Activated CD4-positive, alpha-beta T cell treated with anti-CD3 and anti-CD28 coated beads for 48 hours (primary cell): Measurements from ENCODE around the gene ARNT2.
"Not testable (repeated sequence)": the region's sequence is repeated elsewhere in the genome, so short reads cannot be mapped to it uniquely, and the experiment has no call there.

Experiments used
- DNase-seq: peaks from one replicate; pipeline ENCODE4 v3.0.0-alpha.2; 2020

Gene ARNT2

DNA sequence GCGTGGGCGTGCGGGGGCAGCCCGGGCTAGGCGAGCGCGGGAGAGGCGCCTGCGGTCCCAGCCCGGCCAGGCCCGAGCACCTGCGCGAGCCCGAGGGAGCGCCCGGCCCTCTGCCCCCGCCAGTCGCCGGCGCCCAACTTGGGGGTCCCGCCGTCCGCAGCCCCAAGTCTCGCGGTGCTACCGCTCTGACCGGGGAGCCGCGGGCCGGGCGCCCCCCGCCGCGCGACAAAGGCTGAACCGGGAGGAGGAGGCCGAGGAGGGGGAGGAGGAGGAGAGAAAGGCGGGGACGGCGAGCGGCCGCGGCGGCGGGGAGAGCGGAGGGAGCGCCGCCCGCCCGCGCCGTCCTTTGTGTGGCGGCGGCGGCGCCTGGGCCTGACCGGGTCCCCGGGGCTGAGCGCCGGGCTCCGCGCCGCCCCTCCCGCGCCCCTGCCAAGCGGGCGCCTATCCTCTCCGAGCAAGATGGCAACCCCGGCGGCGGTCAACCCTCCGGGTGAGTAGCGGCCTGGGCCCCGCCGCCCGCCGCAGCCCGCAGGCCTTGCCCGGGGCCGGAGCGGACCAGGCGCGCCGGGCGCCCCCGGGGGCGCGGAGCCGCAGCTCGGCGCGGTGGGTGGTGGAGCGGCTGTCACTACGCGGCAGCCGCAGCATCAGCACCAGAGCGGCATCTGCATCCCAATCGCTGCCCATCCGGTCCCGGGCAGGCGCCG, at the start of gene ARNT2:
ARNT2 (plus strand) TSS at position 326 of the 704 bp plus-strand sequence; CDS start at position 460, 134 bp downstream.
- no peak for DNase-seq

DNA sequence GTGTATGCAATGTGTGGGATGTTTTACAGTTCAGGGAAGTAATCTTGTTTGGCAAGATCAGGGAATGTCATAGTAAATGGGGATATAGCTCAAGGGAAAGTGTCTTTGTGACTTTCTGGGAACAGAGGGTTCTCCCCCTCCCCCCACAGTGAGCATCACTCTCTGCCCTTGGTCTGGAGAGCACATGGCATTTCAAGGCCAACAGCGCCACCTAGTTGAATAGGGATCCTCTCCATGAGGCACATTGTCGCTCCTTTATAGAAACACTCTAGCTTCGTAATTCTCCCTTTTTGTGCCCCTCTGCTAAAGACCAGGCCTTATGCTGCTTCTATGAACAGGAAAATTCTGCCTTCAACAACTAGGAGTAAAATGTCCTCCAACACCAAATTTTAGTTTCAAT, 37.1 kb upstream of the ARNT2 start:
- DNase-seq = peak; percentile 23

- no peak for DNase-seq
Observed at GRCh38 chr15:80367661-80368060, 36.5 kb upstream of the ARNT2 start.

DNA sequence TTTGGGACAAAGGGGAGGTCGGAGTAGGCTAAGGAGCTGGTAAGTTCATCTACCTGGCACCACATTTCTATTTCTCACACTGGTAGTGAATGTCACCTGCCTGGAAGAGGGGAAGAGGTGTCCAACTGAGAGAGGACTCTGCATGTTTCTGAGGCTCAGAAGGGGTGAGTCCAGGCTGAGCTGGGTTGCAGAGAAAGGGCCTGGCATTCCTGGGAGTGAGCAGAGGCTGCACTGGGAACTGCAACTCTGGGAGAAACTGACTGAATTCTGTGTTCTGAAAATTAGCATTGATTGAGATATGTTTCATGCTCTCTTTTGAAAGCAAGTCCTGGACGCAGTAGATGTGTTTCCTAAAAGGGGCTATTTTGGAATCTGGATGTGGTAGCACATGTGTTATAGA, 32.3 kb upstream of the ARNT2 start:
- no peak for DNase-seq

GRCh38 chr15:80374441-80374840, 29.7 kb upstream of the ARNT2 start:
- DNase-seq = no peak

DNA sequence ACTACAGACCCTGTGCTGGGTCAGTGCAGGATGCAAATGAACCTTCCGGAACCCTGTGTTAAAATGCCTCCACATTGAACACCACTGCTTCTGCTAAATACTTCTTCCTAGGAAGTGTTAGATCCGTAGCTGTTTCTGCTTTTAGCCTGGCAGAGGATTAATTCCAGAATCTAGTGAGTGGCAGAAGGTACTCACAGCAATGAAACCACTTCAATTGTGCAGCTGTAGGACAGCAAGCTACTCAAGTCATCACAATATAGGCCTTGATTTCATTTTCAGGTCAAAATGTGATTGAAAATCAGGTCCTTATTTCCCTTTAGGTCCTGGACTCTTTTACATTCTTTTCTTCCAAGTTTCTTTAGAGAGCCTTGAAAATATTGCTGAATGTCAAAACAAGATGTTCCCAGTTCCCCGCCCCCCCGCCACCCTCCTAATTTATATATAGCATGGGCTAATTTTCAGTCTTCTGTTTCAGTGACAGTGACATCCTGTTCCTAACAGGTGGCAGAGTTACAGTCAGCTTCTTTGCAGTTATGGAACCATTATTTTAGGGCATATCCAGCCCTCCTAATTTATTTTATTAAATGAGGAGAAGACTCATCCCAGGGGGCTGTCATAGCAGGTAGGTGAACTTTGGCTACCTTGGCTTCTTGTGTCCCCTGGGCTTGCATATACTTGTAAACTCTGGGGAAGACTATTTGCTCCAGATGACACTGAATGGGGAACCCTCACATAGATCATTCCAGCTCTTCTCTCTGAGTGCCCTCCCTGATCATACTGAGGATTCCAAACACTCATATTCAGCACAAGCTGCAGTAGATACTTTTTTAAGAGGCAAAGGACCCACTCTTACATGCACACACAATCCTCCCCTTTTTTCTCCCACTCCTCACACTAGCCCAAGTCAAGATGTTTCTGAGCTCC, 28.0 kb upstream of the ARNT2 start:
- DNase-seq = no peak

GRCh38 chr15:80379693-80380092, 24.5 kb upstream of the ARNT2 start:
- no peak for DNase-seq

DNA sequence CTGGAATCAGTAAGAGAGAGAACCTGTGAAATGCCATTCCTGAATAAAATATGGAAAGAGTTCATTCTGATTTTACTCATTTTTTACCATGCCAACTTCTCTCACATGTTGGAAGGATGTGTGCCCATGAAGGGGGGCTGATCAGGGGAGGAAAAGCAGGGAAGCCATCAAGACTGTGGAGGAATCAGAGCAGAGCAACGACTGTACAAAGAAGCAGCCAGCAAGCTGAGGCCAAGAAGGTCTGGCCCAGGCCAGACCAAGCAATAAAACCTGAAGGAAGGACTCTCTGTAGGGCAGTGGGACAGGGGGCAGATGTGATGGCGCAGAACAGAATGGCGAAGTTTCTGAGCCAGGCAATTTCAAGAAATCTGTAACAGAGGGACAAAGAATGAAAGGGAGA, 24.0 kb upstream of the ARNT2 start:
- DNase-seq = no peak

DNA sequence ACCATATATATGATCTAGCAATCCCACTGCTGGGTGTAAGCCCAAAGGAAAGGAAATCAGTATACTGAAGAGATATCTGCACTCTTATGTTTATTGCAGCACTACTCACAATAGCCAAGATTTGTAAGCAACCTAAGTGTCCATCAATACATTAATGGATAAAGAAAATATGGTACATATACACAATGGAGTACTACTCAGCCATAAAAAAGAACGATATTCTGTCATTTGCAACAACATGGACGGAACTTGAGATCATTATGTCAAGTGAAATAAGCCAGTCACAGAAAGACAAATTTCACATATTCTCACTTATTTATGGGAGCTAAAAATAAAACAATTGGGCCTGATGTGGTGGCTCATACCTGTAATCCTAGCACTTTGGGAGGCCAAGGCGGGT, 21.9 kb upstream of the ARNT2 start:
- no peak for DNase-seq

GRCh38 chr15:80384432-80384831, 19.8 kb upstream of the ARNT2 start:
- DNase-seq = no peak

- DNase-seq = no peak
Observed at GRCh38 chr15:80386151-80386550, 18.0 kb upstream of the ARNT2 start.

DNA sequence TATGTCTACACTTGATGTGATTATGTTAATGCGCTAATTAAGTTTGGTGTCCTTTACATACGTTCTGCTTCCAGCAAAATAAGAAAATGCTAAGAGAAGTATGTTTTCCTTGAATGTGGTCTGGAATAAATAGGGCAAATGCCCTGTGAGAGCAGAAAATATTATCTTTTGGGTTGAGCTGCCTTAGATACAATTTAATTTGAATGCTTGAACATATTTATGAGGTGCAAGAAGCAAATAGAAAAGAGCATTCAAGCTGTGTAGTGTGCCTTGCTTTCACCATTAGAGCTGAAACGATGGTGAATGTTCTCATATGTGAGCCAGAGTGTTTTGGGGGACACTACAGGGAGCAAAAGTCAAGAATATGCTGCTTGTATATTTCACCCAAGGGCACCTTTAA, 15.9 kb upstream of the ARNT2 start:
- no peak for DNase-seq

DNA sequence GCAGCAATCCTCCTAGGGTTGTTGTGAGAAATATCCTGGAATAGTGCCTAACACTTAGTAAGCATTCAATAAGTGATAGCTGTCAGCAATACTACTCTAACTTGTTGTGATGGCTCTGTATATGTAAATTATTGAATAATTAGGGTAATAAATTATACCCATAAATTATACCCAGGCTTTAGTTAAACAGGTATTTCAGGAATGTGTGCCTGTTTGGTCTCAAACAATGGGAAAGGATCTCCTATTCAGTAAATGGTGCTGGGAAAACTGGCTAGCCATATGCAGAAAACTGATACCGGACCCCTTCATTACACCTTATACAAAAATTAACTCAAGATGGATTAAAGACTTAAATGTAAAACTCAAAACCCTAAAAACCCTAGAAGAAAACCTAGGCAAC, 14.8 kb upstream of the ARNT2 start:
- no peak for DNase-seq

GRCh38 chr15:80390942-80391341, 13.2 kb upstream of the ARNT2 start:
- DNase-seq = not testable (repeated sequence)

DNA sequence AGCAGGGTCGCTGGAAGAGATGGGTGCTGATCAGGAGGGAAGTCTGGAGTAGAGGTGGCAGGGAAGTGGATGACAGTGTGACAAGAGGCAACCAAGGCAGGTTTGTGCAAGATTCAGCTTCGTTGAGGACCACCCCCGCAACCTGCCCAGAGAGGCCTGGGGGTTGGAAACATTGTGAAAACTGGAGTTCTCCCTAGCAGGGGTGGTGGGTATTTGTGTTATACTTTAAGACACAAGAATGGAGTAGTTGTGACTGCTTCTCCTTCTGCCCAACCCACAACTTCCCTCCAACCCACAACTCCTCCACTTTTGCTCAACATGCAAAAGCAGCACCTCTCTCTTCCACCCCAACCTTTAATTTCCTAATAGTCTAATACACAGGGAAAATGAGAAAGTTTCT, 8.6 kb upstream of the ARNT2 start:
- DNase-seq = no peak

GRCh38 chr15:80396096-80396495, 8.1 kb upstream of the ARNT2 start:
- no peak for DNase-seq

DNA sequence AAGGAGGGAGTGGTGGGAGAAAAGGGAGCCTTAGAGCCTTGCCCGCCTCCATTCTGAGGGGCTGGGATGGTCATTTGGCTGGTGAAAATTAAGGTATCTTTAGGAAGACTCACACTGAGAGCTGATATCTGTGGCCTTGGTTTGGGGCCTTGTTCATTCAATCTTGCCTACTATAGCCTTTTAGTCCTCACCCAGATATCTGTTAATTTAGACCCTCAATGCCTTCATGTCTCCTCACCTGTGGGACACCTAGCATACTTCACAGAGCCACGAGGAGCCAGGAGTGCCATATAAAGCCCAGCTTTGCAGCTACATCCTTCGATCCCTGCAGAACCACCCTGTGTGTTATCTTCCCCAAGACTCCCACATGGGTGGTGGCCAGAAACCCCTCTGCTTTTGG, 4.7 kb upstream of the ARNT2 start:
- no peak for DNase-seq

DNA sequence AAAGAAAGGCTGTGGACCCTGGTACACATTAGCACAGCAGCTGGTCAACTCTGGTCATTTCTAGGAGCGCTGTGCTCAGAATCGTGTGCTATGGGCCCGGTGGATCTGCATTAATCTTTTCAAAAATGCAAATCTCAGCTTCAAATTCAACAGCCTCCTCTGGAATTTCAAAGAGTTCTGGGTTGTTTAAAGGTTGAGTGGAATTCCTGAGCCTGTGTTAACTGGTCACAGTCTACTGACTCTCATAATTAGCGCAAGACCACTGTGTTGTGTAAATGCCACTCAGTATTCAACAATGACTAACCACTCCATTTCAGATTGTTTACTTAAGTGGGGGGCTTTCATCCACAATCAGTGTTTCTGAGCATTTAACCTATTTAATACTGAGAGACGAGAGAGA, 2.7 kb upstream of the ARNT2 start:
- DNase-seq = no peak

DNA sequence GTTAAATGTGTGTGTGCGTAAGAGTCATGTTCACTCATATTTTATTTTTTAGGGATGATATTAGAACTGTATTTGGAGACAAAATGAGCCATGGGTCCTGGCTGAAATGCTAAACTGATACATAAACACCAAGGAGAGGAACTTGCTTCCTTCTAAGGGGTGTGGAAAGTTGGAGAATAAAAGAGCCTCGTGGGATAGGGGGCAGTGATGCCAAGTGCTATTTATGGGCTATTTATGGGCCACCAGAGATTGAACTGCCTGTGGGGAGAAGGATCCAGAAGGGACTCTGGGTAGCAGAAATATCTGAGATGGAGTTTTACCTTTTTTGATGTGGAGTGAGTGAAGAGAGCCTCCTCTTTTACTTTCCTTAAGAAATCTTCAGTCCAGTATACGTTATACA, 1.8 kb upstream of the ARNT2 start:
- no peak for DNase-seq

- no peak for DNase-seq
Observed at GRCh38 chr15:80403712-80404056, 498 bp upstream of the ARNT2 start.

GRCh38 chr15:80404761-80405553, 775 bp downstream of the ARNT2 start:
- peak; percentile 25 for DNase-seq

- no peak for DNase-seq
Observed at GRCh38 chr15:80405554-80405850, 1.3 kb downstream of the ARNT2 start.

DNA sequence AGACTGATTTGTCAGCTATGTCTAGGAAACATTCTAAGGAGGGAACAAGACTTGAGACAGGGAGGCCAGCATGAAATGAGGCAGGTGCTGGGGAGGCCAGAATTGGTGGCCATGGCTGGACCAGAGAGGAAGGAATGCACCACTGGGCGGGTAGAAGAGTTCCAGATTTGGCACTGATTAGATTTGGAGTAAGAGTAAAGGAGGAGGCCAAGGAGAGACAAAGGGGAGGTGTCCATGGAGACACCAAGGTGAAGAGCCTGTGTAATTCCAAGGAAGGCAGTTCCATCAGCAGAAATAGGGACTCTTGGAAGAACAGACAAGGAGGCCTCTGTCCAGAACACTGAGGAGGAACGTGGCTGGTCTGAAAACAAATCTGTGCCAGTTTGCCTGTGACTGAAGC, 1.8 kb downstream of the ARNT2 start:
- DNase-seq = no peak

DNA sequence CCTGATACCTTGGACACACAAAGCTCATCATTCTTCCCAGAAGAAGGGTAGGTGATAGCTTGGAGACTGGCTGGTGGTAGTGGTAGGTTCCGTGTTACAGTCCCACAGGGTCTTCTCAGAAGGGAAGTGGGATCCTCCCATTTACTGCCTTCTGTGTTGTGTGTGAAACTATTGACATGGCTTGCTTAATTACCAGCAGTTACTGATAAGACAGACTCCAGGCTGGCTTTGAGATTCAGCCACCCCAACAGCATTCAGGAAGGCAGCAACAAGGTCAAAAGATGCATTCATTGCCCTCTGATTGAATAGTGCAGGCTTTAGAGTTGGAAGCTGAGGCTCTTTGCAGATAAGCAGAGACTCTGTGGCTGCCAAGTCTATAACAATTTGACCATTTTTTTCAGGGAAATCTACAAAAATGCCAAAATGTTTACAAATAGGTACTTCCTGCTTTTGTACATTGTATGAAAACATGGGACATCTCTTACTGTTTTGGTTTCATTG, 7.7 kb downstream of the ARNT2 start:
- DNase-seq = no peak
